OCI-LY3 (cell line): ENCODE data around the gene COLEC11.

Experiments used
- H2AFZ ChIP-seq: fragments of 200-600, 300-600 bp; shearing (Covaris generic); 2 replicates; pipeline ENCODE4 v1.6.0; 2014; ENCODE audit warnings: antibody characterized with exemption, low read depth, low read length
- H3K27ac ChIP-seq: fragments of 200-600, 300-600 bp; sonication (generic); 2 replicates; pipeline ENCODE4 v1.5.1; 2014; ENCODE audit warnings: mild to moderate bottlenecking, low read length, moderate library complexity, mixed read lengths
- H3K27me3 ChIP-seq: fragments of 200-600, 300-600 bp; sonication (generic); 2 replicates; pipeline ENCODE4 v1.6.1; 2014; ENCODE audit warnings: low read depth, low read length, mixed read lengths
- H3K36me3 ChIP-seq: fragments of 200-600, 300-600 bp; sonication (generic); replicated peaks from 2 replicates; pipeline ENCODE3; 2014; ENCODE audit warnings: low read depth, low read length, mixed read lengths
- H3K4me1 ChIP-seq: fragments of 300-600, 200-600 bp; sonication (generic); 2 replicates; pipeline ENCODE4 v1.6.1; 2014; ENCODE audit warnings: low read length, mixed read lengths
- H3K4me2 ChIP-seq: fragments of 200-600, 300-600 bp; sonication (generic); 2 replicates; pipeline ENCODE4 v1.6.1; 2014; ENCODE audit warnings: low read length, mixed read lengths
- H3K4me3 ChIP-seq: fragments of 300-600, 200-600 bp; sonication (generic); 2 replicates; pipeline ENCODE4 v1.5.1; 2014; ENCODE audit warnings: antibody characterized with exemption, mild to moderate bottlenecking, low read length, moderate library complexity
- H3K79me2 ChIP-seq: fragments of 300-600, 200-600 bp; shearing (Covaris generic); 2 replicates; pipeline ENCODE4 v1.6.1; 2014; ENCODE audit warnings: mild to moderate bottlenecking, low read length, mixed read lengths
- H3K9ac ChIP-seq: fragments of 300-600, 200-600 bp; shearing (Covaris generic); 2 replicates; pipeline ENCODE4 v1.6.0; 2014; ENCODE audit warnings: mild to moderate bottlenecking, low read length, moderate library complexity
- H3K9me3 ChIP-seq: fragments of 200-600, 300-600 bp; shearing (Covaris generic); 2 replicates; pipeline ENCODE4 v1.6.1; 2014; ENCODE audit warnings: low read length, mixed read lengths; ENCODE audit not compliant: insufficient read depth
- H4K20me1 ChIP-seq: fragments of 200-600, 300-600 bp; sonication (generic); 2 replicates; pipeline ENCODE4 v1.6.1; 2016; ENCODE audit warnings: low read length, mixed read lengths; ENCODE audit not compliant: insufficient read depth
- EZH2phosphoT487 ChIP-seq: fragments of 200-600 bp; shearing (Covaris generic); IDR thresholded peaks from 2 replicates; pipeline ENCODE4 v1.6.1; 2018; ENCODE audit warnings: antibody characterized with exemption, mixed run types, low read depth
- TF ChIP-seq, protein P1 (sequence below): fragments of 200-600, 300-600 bp; sonication (generic); IDR thresholded peaks from 2 replicates; pipeline ENCODE4 v1.5.1; 2014; ENCODE audit warnings: antibody characterized with exemption, low read length, low read depth

Gene COLEC11

DNA sequence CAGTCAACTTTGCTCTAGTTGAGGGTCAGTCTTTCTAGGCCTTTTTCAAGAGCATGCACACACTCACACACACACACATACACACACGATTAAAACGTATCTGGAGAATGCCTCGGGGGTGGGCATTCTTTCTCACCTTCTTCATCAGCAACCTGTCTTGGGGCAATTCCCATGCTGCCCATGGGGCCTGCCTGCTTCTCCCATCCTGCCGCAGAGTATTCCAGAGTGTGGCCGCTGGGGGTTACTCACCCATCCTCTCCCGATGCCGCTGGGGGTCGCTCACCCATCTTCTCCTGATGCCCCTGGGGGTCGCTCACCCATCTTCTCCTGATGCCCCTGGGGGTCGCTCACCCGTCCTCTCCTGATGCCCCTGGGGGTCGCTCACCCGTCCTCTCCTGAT, 52.3 kb downstream of the COLEC11 start:
- TF ChIP-seq, protein P1, sequence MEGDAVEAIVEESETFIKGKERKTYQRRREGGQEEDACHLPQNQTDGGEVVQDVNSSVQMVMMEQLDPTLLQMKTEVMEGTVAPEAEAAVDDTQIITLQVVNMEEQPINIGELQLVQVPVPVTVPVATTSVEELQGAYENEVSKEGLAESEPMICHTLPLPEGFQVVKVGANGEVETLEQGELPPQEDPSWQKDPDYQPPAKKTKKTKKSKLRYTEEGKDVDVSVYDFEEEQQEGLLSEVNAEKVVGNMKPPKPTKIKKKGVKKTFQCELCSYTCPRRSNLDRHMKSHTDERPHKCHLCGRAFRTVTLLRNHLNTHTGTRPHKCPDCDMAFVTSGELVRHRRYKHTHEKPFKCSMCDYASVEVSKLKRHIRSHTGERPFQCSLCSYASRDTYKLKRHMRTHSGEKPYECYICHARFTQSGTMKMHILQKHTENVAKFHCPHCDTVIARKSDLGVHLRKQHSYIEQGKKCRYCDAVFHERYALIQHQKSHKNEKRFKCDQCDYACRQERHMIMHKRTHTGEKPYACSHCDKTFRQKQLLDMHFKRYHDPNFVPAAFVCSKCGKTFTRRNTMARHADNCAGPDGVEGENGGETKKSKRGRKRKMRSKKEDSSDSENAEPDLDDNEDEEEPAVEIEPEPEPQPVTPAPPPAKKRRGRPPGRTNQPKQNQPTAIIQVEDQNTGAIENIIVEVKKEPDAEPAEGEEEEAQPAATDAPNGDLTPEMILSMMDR, result no peak
- no peak for TF ChIP-seq EZH2phosphoT487

DNA sequence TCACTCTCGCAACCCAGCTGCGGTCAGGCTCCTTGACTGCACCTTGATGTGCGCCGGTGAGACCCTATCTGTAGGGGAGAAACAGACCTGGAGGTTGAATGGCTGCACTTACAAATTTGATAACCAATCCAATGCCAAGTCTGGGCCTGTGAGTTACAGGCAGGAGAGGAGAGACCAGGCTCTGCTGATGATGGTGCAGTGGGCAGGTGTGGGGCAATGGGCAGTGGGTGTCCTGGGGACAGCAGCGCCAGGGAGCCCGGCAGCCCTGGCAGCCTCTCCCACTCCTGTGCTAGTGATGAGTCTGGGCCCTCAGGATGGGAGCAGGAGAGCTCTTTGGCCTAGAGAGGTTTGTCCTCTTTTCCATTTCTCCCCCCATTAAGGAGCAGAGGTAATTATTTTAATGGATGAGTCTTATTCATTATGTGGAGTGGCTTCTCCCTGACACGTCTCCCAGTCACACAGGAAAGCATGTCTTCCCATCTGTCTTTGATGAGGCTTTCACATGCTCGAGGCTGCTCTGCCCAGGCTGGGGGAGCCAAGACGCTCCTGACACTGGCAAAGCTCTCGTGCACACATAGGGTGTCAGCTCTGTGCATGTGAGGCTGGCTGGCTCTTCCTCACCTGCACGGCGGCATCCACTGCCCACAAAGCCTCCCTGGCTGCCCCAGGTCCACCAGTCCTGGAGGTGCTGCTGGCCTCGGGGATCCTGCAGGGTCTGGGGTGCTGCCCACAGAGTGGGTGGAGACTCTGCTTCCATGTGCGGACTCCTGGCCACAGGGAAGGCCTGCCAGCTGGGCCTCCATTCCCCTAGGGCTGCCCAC, 53.1 kb downstream of the COLEC11 start:
- no peaks in the 10 kb centered on the region for H3K9me3 ChIP-seq
- H3K79me2 ChIP-seq, result no peaks in the 10 kb centered on the region
- H4K20me1 ChIP-seq, result no peaks in the 10 kb centered on the region
- no peaks in the 10 kb centered on the region for H3K27me3 ChIP-seq
- no peak overlapping the region for H3K9ac ChIP-seq
- no peak overlapping the region for H3K4me3 ChIP-seq
- H3K36me3 ChIP-seq, result no peaks in the 10 kb centered on the region
- H3K4me2 ChIP-seq, result no peak overlapping the region
- TF ChIP-seq EZH2phosphoT487, result no peak
- TF ChIP-seq, protein P1, result no peak
- no peak overlapping the region for H2AFZ ChIP-seq
- no peak overlapping the region for H3K27ac ChIP-seq
- peaks cover 26% of the 10 kb centered on the region for H3K4me1 ChIP-seq

More for the DNA sequence above, 52.3 kb downstream of the COLEC11 start:
- no peaks in the 10 kb centered on the region for H3K9me3 ChIP-seq
- no peaks in the 10 kb centered on the region for H3K36me3 ChIP-seq
- no peak overlapping the region for H3K4me2 ChIP-seq
- no peak overlapping the region for H3K27ac ChIP-seq
- no peak overlapping the region for H2AFZ ChIP-seq
- H3K79me2 ChIP-seq, result no peaks in the 10 kb centered on the region
- no peaks in the 10 kb centered on the region for H3K27me3 ChIP-seq
- H3K9ac ChIP-seq, result no peak overlapping the region
- H3K4me3 ChIP-seq, result no peak overlapping the region
- H4K20me1 ChIP-seq, result no peaks in the 10 kb centered on the region
- peaks cover 20% of the 10 kb centered on the region for H3K4me1 ChIP-seq

DNA sequence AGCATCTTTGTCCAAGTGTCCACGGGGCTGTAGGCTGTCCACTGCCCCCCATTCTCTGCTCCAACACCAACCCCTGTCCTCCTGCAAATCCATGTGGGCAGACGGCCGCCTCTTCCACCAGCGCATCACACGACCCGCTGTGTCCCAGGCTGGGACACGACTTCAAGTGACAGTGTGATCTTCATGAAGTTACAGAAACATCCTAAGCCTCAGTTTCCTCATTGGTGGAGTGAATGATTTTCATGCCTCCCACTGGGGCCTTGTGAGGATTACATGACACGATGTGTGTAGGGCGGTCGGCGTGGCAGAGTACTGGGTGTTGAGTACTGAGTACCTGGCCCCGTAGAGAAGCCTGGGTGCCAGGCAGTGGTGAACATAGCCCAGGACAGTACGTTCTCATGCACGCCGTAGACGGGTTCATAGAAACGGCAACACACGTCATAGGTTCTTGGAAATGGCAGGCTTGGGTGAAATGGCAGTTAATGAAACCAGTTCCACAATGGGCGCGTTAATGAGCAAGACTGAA, 53.8 kb downstream of the COLEC11 start:
- Histone ChIP-seq H3K9me3 (no peaks in the 10 kb centered on the region), H3K9ac (no peak overlapping the region), H3K4me3 (no peak overlapping the region), H2AFZ (no peak overlapping the region), H3K4me1 (peaks cover 26% of the 10 kb centered on the region), H3K79me2 (no peaks in the 10 kb centered on the region), H3K4me2 (no peak overlapping the region), H3K27me3 (no peaks in the 10 kb centered on the region), H4K20me1 (no peaks in the 10 kb centered on the region), H3K36me3 (no peaks in the 10 kb centered on the region), H3K27ac (no peak overlapping the region)
- TF ChIP-seq, protein P1, result no peak
- no peak for TF ChIP-seq EZH2phosphoT487

DNA sequence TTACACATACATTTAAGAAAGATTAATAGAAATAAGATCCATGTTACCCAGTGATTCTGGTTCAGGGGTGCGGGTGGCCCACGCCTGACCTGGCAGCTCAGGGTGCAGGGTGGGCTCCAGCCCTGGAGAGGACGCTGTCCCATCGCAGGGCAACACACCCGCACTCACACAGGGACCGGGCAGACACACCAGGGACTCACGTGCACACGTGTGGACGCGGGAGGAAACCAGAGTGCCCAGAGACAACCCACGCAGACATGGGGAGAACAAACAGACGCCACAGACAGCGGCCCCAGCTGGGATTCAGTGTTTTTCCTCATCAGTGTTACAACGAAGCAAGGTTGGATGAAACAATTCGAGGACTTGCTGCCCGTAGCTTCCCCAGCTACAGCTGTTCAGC, 54.7 kb downstream of the COLEC11 start:
- Histone ChIP-seq H3K27me3 (no peaks in the 10 kb centered on the region), H3K4me1 (peaks cover 26% of the 10 kb centered on the region), H3K36me3 (no peaks in the 10 kb centered on the region), H3K9me3 (no peaks in the 10 kb centered on the region), H4K20me1 (no peaks in the 10 kb centered on the region), H3K79me2 (no peaks in the 10 kb centered on the region), H3K4me3 (no peak overlapping the region), H3K9ac (no peak overlapping the region), H3K4me2 (no peak overlapping the region), H2AFZ (no peak overlapping the region), H3K27ac (no peak overlapping the region)
- no peak for TF ChIP-seq EZH2phosphoT487
- TF ChIP-seq, protein P1, result no peak
